Effector memory CD4-positive, alpha-beta T cell (primary cell): Measurements from ENCODE around the gene KDM1A.

ENCODE experiments used
- DNase-seq, 3 donors: peaks; one replicate each; pipeline ENCODE4 v3.0.0-alpha.2; 2020
- H3K27ac ChIP-seq: 2 replicates; pipeline ENCODE4 v1.7.0; 2013; ENCODE audit warnings: mild to moderate bottlenecking, low read length, moderate library complexity; ENCODE audit not compliant: insufficient read depth, poor library complexity, severe bottlenecking
- H3K27me3 ChIP-seq: replicated peaks from 2 replicates; pipeline ENCODE4 v1.7.0; 2013; ENCODE audit warnings: mild to moderate bottlenecking, low read length; ENCODE audit not compliant: insufficient read depth, control insufficient read depth, poor library complexity, severe bottlenecking
- H3K36me3 ChIP-seq: 2 replicates; pipeline ENCODE4 v1.7.0; 2013; ENCODE audit warnings: mild to moderate bottlenecking, low read length, moderate library complexity; ENCODE audit not compliant: control insufficient read depth, insufficient read depth
- H3K4me1 ChIP-seq: 2 replicates; pipeline ENCODE4 v1.7.0; 2013; ENCODE audit warnings: low read length, mild to moderate bottlenecking; ENCODE audit not compliant: control insufficient read depth, insufficient read depth, poor library complexity, severe bottlenecking
- H3K4me3 ChIP-seq: 2 replicates; pipeline ENCODE4 v1.7.0; 2013; ENCODE audit warnings: low read length, low read depth, mild to moderate bottlenecking; ENCODE audit not compliant: insufficient read depth, poor library complexity, severe bottlenecking
- H3K9me3 ChIP-seq: 2 replicates; pipeline ENCODE4 v1.7.0; 2013; ENCODE audit warnings: mild to moderate bottlenecking, low read length, moderate library complexity; ENCODE audit not compliant: control insufficient read depth

KDM1A gene

DNA sequence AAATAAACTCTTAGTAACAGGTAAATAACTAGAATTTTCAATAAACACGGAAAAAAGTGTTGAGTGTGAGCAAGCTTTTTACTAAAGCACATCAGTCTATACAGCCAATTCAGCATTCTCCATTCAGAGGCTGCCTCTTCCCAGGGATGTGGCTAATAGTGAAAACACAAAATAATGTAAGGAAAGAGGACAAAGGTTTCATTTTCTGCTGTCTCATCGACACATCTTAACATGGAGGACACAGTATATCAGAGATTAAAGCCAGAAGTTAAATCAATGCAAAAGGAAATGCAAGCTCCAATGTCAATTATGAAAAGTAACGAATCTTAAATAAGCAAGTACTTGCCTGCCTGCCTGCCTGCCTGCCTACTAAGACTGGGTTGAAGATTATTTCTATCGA lies 106.2 kb downstream of the KDM1A start:
- no peak overlapping the region for H3K4me3 ChIP-seq
- no peak overlapping the region for H3K27ac ChIP-seq
- no peaks in the 10 kb centered on the region for H3K9me3 ChIP-seq
- no peak for DNase-seq
- H3K4me1 ChIP-seq, result peaks cover 3% of the 10 kb centered on the region
- H3K36me3 ChIP-seq, result no peaks in the 10 kb centered on the region
- H3K27me3 ChIP-seq, result no peaks in the 10 kb centered on the region

DNA sequence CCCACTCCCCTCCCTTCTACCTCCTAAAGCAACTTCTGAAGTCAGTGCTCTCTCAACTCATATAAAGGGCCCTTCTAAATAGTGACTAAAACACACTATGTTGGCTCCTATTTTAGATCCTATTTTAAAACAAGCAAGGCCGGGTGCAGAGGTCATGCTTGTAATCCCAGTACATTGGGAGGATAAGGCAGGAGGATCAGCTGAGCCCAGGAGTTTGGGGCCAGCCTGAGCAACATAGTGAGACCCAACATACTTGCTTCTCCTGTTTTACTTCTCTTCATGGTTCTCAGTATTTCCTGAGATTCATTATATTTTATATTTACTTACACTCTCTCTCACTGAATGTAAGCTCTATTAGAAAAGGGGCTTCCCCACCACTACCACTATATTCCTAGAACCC lies 106.9 kb downstream of the KDM1A start:
- DNase-seq, result no peak
- no peaks in the 10 kb centered on the region for H3K4me1 ChIP-seq
- no peaks in the 10 kb centered on the region for H3K27me3 ChIP-seq
- H3K4me3 ChIP-seq, result no peak overlapping the region
- no peaks in the 10 kb centered on the region for H3K36me3 ChIP-seq
- H3K9me3 ChIP-seq, result no peaks in the 10 kb centered on the region
- no peak overlapping the region for H3K27ac ChIP-seq

DNA sequence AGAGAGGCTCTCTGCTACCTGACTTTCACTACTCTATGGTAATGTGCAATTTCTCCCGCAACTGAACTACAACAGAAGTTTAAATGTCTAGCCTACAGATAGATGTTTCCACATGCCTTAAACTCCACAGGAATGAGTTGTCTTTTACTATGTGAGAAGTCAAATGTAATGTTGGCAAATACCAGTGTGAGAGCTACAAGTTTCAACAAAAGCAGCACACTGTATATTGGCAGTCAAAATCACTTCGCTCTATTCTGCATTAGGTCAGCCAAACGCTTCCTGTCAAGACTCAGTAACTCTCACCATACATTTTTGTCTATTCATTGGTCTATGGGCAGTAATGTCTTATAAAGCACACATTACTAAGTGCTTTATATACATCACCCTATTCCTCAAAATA lies 107.5 kb downstream of the KDM1A start:
- Histone ChIP-seq H3K27me3 (no peaks in the 10 kb centered on the region), H3K36me3 (no peaks in the 10 kb centered on the region), H3K9me3 (no peaks in the 10 kb centered on the region), H3K4me3 (no peak overlapping the region), H3K27ac (no peak overlapping the region), H3K4me1 (no peaks in the 10 kb centered on the region)
- no peak for DNase-seq

- Histone ChIP-seq H3K4me3 (no peak overlapping the region), H3K9me3 (no peaks in the 10 kb centered on the region), H3K27me3 (no peaks in the 10 kb centered on the region), H3K4me1 (no peaks in the 10 kb centered on the region), H3K36me3 (no peaks in the 10 kb centered on the region), H3K27ac (no peak overlapping the region)
- no peak for DNase-seq
These were observed 110.6 kb downstream of the KDM1A start for GRCh38 chr1:23129846-23130245.

DNA sequence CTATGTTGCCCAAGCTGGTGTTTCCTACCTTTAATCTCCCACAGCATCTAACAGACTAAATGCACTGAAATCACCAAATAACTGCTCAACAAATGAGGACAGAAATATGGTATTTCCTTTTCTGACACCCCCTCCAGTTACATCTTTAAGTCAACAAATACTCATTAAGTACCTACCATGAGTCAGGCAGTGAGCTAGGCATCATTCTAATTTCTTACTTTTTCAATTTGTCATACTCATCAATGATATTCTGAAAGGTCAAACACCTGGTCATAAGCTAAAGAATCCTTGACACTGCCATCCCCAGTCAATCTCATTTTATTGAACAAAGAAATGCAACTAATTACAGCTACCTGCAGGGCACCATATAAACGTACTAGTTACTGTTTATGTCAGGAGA lies 112.8 kb downstream of the KDM1A start:
- Histone ChIP-seq H3K27me3 (no peaks in the 10 kb centered on the region), H3K27ac (no peak overlapping the region), H3K9me3 (no peaks in the 10 kb centered on the region), H3K4me3 (no peak overlapping the region), H3K36me3 (no peaks in the 10 kb centered on the region), H3K4me1 (no peaks in the 10 kb centered on the region)
- DNase-seq, result no peak
